Muscle layer of colon (tissue), 2 donors: Measurements from ENCODE around the gene EEF1A2.

Experiments
- H3K27ac ChIP-seq: one replicate; pipeline ENCODE4 v1.7.0; 2013; ENCODE audit warnings: low read depth, mild to moderate bottlenecking, low read length, moderate library complexity
- H3K27me3 ChIP-seq, 2 donors: one replicate each; pipeline ENCODE4 v1.7.0; 2013; ENCODE audit warnings: low read length in 2 of 2, mild to moderate bottlenecking in 2 of 2; ENCODE audit not compliant: insufficient read depth in 2 of 2, control insufficient read depth in 1 of 2
- H3K36me3 ChIP-seq: one replicate; pipeline ENCODE4 v1.7.0; 2013; ENCODE audit warnings: mild to moderate bottlenecking, low read length; ENCODE audit not compliant: insufficient read depth
- H3K4me1 ChIP-seq: one replicate; pipeline ENCODE4 v1.7.0; 2013; ENCODE audit warnings: mild to moderate bottlenecking, low read length; ENCODE audit not compliant: insufficient read depth
- H3K4me3 ChIP-seq, 2 donors: one replicate each; pipeline ENCODE4 v1.7.0; 2013; ENCODE audit warnings: low read length in 2 of 2, low read depth in 1 of 2, mild to moderate bottlenecking in 1 of 2, moderate library complexity in 1 of 2
- H3K9ac ChIP-seq: one replicate; pipeline ENCODE4 v1.7.0; 2013; ENCODE audit warnings: low read length
- H3K9me3 ChIP-seq: one replicate; pipeline ENCODE4 v1.7.0; 2013; ENCODE audit warnings: mild to moderate bottlenecking, low read length
- donor health status: abdominal sarcoma.
- donor health status: Adenocarcinoma of cecum.

EEF1A2 gene

GRCh38 chr20:63468421-63468820, 30.5 kb downstream of the EEF1A2 start:
- H3K27me3 ChIP-seq = peaks cover 4 to 48% of the 10 kb centered on the region in 2 donors
- H3K4me3 ChIP-seq = no peak overlapping the region
- H3K36me3 ChIP-seq = no peaks in the 10 kb centered on the region
- H3K9ac ChIP-seq = no peak overlapping the region
- no peaks in the 10 kb centered on the region for H3K9me3 ChIP-seq
- H3K27ac ChIP-seq = no peak overlapping the region
- H3K4me1 ChIP-seq = no peaks in the 10 kb centered on the region

- no peak overlapping the region for H3K27ac ChIP-seq
- no peaks in the 10 kb centered on the region for H3K36me3 ChIP-seq
- peaks cover 0 to 43% of the 10 kb centered on the region in 2 donors for H3K27me3 ChIP-seq
- H3K4me1 ChIP-seq = no peaks in the 10 kb centered on the region
- H3K9ac ChIP-seq = no peak overlapping the region
- H3K4me3 ChIP-seq = no peak overlapping the region
- no peaks in the 10 kb centered on the region for H3K9me3 ChIP-seq
Observed at GRCh38 chr20:63467294-63468083, 31.4 kb downstream of the EEF1A2 start.

GRCh38 chr20:63466861-63467260, 32.0 kb downstream of the EEF1A2 start:
- Histone ChIP-seq H3K9ac (no peak overlapping the region), H3K27me3 (peaks cover 0 to 39% of the 10 kb centered on the region in 2 donors), H3K4me3 (no peak overlapping the region), H3K9me3 (no peaks in the 10 kb centered on the region), H3K27ac (no peak overlapping the region), H3K4me1 (no peaks in the 10 kb centered on the region), H3K36me3 (no peaks in the 10 kb centered on the region)

- H3K9ac ChIP-seq = no peak overlapping the region
- H3K36me3 ChIP-seq = no peaks in the 10 kb centered on the region
- H3K27ac ChIP-seq = no peak overlapping the region
- no peaks in the 10 kb centered on the region for H3K9me3 ChIP-seq
- H3K4me3 ChIP-seq = no peak overlapping the region
- no peaks in the 10 kb centered on the region for H3K4me1 ChIP-seq
- peaks cover 0 to 39% of the 10 kb centered on the region in 2 donors for H3K27me3 ChIP-seq
Observed at GRCh38 chr20:63466250-63466825, 32.5 kb downstream of the EEF1A2 start.

GRCh38 chr20:63465380-63466249, 33.3 kb downstream of the EEF1A2 start:
- no peak overlapping the region for H3K27ac ChIP-seq
- H3K4me1 ChIP-seq = no peaks in the 10 kb centered on the region
- no peaks in the 10 kb centered on the region for H3K36me3 ChIP-seq
- no peak overlapping the region for H3K9ac ChIP-seq
- H3K27me3 ChIP-seq = peaks cover 0 to 38% of the 10 kb centered on the region in 2 donors
- H3K9me3 ChIP-seq = no peaks in the 10 kb centered on the region
- H3K4me3 ChIP-seq = no peak overlapping the region

GRCh38 chr20:63464289-63464635, 34.6 kb downstream of the EEF1A2 start:
- H3K27me3 ChIP-seq = peaks cover 0 to 37% of the 10 kb centered on the region in 2 donors
- H3K4me1 ChIP-seq = no peaks in the 10 kb centered on the region
- no peaks in the 10 kb centered on the region for H3K9me3 ChIP-seq
- no peaks in the 10 kb centered on the region for H3K36me3 ChIP-seq
- H3K27ac ChIP-seq = no peak overlapping the region
- no peak overlapping the region for H3K9ac ChIP-seq
- no peak overlapping the region for H3K4me3 ChIP-seq

GRCh38 chr20:63463400-63464288, 35.2 kb downstream of the EEF1A2 start:
- Histone ChIP-seq H3K4me1 (no peaks in the 10 kb centered on the region), H3K36me3 (no peaks in the 10 kb centered on the region), H3K4me3 (no peak overlapping the region), H3K9ac (no peak overlapping the region), H3K9me3 (no peaks in the 10 kb centered on the region), H3K27me3 (peaks cover 0 to 30% of the 10 kb centered on the region in 2 donors), H3K27ac (no peak overlapping the region)

GRCh38 chr20:63462244-63462643, 36.6 kb downstream of the EEF1A2 start:
- H3K27ac ChIP-seq = no peak overlapping the region
- H3K27me3 ChIP-seq = peaks cover 0 to 36% of the 10 kb centered on the region in 2 donors
- H3K36me3 ChIP-seq = no peaks in the 10 kb centered on the region
- H3K4me3 ChIP-seq = no peak overlapping the region
- H3K4me1 ChIP-seq = no peaks in the 10 kb centered on the region
- H3K9me3 ChIP-seq = no peaks in the 10 kb centered on the region
- no peak overlapping the region for H3K9ac ChIP-seq

GRCh38 chr20:63461104-63461763, 37.6 kb downstream of the EEF1A2 start:
- Histone ChIP-seq H3K27ac (no peak overlapping the region), H3K36me3 (no peaks in the 10 kb centered on the region), H3K9ac (no peak overlapping the region), H3K4me3 (no peak overlapping the region), H3K9me3 (no peaks in the 10 kb centered on the region), H3K4me1 (no peaks in the 10 kb centered on the region), H3K27me3 (peaks cover 0 to 46% of the 10 kb centered on the region in 2 donors)

- H3K9me3 ChIP-seq = no peaks in the 10 kb centered on the region
- no peak overlapping the region for H3K27ac ChIP-seq
- H3K9ac ChIP-seq = no peak overlapping the region
- H3K4me3 ChIP-seq = no peak overlapping the region
- no peaks in the 10 kb centered on the region for H3K4me1 ChIP-seq
- no peaks in the 10 kb centered on the region for H3K36me3 ChIP-seq
- peaks cover 0 to 61% of the 10 kb centered on the region in 2 donors for H3K27me3 ChIP-seq
Observed at GRCh38 chr20:63459070-63459380, 39.9 kb downstream of the EEF1A2 start.
